ENCODE data around the gene IQGAP1. TPM values are rescaled to one million over a fixed set of nuclear protein-coding genes. Genes with fewer than 3 reads are reported as not detected.

The IQGAP1 gene
- total RNA-seq, 1 experiment from 2014 or later, result 106 TPM

DNA sequence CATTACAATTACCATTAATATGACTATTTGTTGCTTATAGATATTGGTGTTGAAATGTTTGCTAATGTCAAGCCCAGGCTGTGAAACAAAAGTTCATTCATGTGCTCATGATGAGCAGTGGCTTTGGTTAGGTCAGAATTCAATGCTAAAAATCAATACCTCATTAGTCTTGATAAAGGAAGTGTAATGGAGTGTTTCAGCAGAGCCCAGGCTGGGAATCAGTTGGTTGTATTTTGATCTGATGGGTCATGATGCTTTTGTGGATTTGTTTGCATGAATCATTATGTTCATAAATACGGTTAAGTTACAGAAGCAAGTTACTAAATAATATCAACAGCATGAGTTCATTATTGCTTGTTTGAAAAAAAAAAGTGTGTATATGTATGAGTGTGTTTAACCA lies 49.5 kb upstream of the IQGAP1 start (continued):
- TF ChIP-seq, protein P1, sequence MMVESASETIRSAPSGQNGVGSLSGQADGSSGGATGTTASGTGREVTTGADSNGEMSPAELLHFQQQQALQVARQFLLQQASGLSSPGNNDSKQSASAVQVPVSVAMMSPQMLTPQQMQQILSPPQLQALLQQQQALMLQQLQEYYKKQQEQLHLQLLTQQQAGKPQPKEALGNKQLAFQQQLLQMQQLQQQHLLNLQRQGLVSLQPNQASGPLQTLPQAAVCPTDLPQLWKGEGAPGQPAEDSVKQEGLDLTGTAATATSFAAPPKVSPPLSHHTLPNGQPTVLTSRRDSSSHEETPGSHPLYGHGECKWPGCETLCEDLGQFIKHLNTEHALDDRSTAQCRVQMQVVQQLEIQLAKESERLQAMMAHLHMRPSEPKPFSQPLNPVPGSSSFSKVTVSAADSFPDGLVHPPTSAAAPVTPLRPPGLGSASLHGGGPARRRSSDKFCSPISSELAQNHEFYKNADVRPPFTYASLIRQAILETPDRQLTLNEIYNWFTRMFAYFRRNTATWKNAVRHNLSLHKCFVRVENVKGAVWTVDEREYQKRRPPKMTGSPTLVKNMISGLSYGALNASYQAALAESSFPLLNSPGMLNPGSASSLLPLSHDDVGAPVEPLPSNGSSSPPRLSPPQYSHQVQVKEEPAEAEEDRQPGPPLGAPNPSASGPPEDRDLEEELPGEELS (CRISPR knock-in tag; IDR thresholded peaks at IDR 0.05), result no peak

DNA sequence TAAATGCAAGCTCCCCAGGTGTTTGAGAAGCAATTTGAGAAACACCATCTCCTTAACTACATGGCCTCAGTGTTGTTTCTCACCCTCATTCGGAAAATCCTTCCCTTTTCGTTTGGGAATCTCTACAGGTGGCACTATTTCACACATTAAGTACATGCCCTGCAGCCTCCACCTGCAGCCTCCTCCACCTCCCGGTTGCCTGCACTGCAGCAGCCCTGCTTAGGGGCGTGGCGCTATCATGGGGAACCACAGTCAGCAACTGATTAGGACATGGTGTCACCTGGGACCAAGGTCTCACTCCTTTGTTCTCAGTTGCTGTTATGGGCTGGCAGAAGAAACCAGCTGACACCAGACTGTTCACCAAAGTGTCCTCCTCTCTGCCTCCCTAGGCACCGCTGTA lies 47.7 kb upstream of the IQGAP1 start:
- no peaks in the 10 kb centered on the region for H3K9me3 Mint-ChIP-seq
- TF ChIP-seq GTF2I (CRISPR knock-in tag; conservative IDR thresholded peaks at IDR 0.05), result no peak
- TF ChIP-seq ETV6 (CRISPR knock-in tag; IDR thresholded peaks at IDR 0.05), result no peak
- no peak for TF ChIP-seq SMAD3 (CRISPR knock-in tag; IDR thresholded peaks at IDR 0.05; ENCODE audit: borderline replicate concordance)
- TF ChIP-seq, protein P2, sequence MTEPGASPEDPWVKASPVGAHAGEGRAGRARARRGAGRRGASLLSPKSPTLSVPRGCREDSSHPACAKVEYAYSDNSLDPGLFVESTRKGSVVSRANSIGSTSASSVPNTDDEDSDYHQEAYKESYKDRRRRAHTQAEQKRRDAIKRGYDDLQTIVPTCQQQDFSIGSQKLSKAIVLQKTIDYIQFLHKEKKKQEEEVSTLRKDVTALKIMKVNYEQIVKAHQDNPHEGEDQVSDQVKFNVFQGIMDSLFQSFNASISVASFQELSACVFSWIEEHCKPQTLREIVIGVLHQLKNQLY (CRISPR knock-in tag; IDR thresholded peaks at IDR 0.05), result no peak
- no peak for TF ChIP-seq ESRRA (CRISPR knock-in tag; IDR thresholded peaks at IDR 0.05; ENCODE audit: borderline replicate concordance)
- TF ChIP-seq, protein P3, sequence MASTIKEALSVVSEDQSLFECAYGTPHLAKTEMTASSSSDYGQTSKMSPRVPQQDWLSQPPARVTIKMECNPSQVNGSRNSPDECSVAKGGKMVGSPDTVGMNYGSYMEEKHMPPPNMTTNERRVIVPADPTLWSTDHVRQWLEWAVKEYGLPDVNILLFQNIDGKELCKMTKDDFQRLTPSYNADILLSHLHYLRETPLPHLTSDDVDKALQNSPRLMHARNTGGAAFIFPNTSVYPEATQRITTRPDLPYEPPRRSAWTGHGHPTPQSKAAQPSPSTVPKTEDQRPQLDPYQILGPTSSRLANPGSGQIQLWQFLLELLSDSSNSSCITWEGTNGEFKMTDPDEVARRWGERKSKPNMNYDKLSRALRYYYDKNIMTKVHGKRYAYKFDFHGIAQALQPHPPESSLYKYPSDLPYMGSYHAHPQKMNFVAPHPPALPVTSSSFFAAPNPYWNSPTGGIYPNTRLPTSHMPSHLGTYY (CRISPR knock-in tag; IDR thresholded peaks at IDR 0.05), result no peak
- TF ChIP-seq, protein P4, sequence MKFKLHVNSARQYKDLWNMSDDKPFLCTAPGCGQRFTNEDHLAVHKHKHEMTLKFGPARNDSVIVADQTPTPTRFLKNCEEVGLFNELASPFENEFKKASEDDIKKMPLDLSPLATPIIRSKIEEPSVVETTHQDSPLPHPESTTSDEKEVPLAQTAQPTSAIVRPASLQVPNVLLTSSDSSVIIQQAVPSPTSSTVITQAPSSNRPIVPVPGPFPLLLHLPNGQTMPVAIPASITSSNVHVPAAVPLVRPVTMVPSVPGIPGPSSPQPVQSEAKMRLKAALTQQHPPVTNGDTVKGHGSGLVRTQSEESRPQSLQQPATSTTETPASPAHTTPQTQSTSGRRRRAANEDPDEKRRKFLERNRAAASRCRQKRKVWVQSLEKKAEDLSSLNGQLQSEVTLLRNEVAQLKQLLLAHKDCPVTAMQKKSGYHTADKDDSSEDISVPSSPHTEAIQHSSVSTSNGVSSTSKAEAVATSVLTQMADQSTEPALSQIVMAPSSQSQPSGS (CRISPR knock-in tag; IDR thresholded peaks at IDR 0.05; ENCODE audit: borderline replicate concordance, low read depth), result no peak
- TF ChIP-seq NFYB (CRISPR knock-in tag; conservative IDR thresholded peaks at IDR 0.05; ENCODE audit: low read depth), result no peak
- TF ChIP-seq GRHL2 (CRISPR knock-in tag; IDR thresholded peaks at IDR 0.05; ENCODE audit: insufficient replicate concordance, severe bottlenecking), result no peak
- TF ChIP-seq, protein P5, sequence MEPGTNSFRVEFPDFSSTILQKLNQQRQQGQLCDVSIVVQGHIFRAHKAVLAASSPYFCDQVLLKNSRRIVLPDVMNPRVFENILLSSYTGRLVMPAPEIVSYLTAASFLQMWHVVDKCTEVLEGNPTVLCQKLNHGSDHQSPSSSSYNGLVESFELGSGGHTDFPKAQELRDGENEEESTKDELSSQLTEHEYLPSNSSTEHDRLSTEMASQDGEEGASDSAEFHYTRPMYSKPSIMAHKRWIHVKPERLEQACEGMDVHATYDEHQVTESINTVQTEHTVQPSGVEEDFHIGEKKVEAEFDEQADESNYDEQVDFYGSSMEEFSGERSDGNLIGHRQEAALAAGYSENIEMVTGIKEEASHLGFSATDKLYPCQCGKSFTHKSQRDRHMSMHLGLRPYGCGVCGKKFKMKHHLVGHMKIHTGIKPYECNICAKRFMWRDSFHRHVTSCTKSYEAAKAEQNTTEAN (CRISPR knock-in tag; IDR thresholded peaks at IDR 0.05), result no peak
- TF ChIP-seq, protein P6, sequence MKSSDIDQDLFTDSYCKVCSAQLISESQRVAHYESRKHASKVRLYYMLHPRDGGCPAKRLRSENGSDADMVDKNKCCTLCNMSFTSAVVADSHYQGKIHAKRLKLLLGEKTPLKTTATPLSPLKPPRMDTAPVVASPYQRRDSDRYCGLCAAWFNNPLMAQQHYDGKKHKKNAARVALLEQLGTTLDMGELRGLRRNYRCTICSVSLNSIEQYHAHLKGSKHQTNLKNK (CRISPR knock-in tag; IDR thresholded peaks at IDR 0.05), result no peak
- TF ChIP-seq, protein P7, sequence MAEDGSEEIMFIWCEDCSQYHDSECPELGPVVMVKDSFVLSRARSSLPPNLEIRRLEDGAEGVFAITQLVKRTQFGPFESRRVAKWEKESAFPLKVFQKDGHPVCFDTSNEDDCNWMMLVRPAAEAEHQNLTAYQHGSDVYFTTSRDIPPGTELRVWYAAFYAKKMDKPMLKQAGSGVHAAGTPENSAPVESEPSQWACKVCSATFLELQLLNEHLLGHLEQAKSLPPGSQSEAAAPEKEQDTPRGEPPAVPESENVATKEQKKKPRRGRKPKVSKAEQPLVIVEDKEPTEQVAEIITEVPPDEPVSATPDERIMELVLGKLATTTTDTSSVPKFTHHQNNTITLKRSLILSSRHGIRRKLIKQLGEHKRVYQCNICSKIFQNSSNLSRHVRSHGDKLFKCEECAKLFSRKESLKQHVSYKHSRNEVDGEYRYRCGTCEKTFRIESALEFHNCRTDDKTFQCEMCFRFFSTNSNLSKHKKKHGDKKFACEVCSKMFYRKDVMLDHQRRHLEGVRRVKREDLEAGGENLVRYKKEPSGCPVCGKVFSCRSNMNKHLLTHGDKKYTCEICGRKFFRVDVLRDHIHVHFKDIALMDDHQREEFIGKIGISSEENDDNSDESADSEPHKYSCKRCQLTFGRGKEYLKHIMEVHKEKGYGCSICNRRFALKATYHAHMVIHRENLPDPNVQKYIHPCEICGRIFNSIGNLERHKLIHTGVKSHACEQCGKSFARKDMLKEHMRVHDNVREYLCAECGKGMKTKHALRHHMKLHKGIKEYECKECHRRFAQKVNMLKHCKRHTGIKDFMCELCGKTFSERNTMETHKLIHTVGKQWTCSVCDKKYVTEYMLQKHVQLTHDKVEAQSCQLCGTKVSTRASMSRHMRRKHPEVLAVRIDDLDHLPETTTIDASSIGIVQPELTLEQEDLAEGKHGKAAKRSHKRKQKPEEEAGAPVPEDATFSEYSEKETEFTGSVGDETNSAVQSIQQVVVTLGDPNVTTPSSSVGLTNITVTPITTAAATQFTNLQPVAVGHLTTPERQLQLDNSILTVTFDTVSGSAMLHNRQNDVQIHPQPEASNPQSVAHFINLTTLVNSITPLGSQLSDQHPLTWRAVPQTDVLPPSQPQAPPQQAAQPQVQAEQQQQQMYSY (CRISPR knock-in tag; IDR thresholded peaks at IDR 0.05), result no peak
- TF ChIP-seq, protein P8, sequence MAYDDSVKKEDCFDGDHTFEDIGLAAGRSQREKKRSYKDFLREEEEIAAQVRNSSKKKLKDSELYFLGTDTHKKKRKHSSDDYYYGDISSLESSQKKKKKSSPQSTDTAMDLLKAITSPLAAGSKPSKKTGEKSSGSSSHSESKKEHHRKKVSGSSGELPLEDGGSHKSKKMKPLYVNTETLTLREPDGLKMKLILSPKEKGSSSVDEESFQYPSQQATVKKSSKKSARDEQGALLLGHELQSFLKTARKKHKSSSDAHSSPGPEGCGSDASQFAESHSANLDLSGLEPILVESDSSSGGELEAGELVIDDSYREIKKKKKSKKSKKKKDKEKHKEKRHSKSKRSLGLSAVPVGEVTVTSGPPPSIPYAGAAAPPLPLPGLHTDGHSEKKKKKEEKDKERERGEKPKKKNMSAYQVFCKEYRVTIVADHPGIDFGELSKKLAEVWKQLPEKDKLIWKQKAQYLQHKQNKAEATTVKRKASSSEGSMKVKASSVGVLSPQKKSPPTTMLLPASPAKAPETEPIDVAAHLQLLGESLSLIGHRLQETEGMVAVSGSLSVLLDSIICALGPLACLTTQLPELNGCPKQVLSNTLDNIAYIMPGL (CRISPR knock-in tag; IDR thresholded peaks at IDR 0.05), result no peak
- TF ChIP-seq, protein P9, sequence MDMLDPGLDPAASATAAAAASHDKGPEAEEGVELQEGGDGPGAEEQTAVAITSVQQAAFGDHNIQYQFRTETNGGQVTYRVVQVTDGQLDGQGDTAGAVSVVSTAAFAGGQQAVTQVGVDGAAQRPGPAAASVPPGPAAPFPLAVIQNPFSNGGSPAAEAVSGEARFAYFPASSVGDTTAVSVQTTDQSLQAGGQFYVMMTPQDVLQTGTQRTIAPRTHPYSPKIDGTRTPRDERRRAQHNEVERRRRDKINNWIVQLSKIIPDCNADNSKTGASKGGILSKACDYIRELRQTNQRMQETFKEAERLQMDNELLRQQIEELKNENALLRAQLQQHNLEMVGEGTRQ (CRISPR knock-in tag; IDR thresholded peaks at IDR 0.05), result no peak
- TF ChIP-seq, protein P10, sequence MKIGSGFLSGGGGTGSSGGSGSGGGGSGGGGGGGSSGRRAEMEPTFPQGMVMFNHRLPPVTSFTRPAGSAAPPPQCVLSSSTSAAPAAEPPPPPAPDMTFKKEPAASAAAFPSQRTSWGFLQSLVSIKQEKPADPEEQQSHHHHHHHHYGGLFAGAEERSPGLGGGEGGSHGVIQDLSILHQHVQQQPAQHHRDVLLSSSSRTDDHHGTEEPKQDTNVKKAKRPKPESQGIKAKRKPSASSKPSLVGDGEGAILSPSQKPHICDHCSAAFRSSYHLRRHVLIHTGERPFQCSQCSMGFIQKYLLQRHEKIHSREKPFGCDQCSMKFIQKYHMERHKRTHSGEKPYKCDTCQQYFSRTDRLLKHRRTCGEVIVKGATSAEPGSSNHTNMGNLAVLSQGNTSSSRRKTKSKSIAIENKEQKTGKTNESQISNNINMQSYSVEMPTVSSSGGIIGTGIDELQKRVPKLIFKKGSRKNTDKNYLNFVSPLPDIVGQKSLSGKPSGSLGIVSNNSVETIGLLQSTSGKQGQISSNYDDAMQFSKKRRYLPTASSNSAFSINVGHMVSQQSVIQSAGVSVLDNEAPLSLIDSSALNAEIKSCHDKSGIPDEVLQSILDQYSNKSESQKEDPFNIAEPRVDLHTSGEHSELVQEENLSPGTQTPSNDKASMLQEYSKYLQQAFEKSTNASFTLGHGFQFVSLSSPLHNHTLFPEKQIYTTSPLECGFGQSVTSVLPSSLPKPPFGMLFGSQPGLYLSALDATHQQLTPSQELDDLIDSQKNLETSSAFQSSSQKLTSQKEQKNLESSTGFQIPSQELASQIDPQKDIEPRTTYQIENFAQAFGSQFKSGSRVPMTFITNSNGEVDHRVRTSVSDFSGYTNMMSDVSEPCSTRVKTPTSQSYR (CRISPR knock-in tag; IDR thresholded peaks at IDR 0.05), result no peak
- TF ChIP-seq, protein P11, sequence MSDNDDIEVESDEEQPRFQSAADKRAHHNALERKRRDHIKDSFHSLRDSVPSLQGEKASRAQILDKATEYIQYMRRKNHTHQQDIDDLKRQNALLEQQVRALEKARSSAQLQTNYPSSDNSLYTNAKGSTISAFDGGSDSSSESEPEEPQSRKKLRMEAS (CRISPR knock-in tag; IDR thresholded peaks at IDR 0.05), result no peak
- TF ChIP-seq MXD4 (CRISPR knock-in tag; IDR thresholded peaks at IDR 0.05; ENCODE audit: borderline replicate concordance), result no peak

More for the DNA sequence above, 47.7 kb upstream of the IQGAP1 start:
- CTCF ChIA-PET, result interaction anchor here (1.7 kb wide), 1 partner anchor 20 kb away, joined by 5 read pairs; no protein-coding TSS in a partner anchor
- no peak overlapping the region for H3K27ac Mint-ChIP-seq
- no peaks in the 10 kb centered on the region for H3K4me1 Mint-ChIP-seq
- H3K4me3 Mint-ChIP-seq, result no peak overlapping the region
- no peaks in the 10 kb centered on the region for H3K36me3 Mint-ChIP-seq
- POLR2A ChIA-PET, result no interaction called here
- peak; percentile 45 for DNase-seq (ENCODE audit: low spot score)
- ATAC-seq, result peak; percentile 87
- no peaks in the 10 kb centered on the region for H3K27me3 Mint-ChIP-seq (ENCODE audit: low read depth)

Data from WTC11 (cell line).